ENCODE results near the gene ACVRL1. TPM values are rescaled to one million over a fixed set of nuclear protein-coding genes. Genes with fewer than 3 reads are reported as not detected.
A peak's percentile ranks its signal among the peaks of the same experiment; 100 is the strongest.

Gene ACVRL1
- total and polyA plus RNA-seq, 9 of the 15 experiments (the other 6 are each of a cell fraction or from before 2014, with no cell fraction given), result 0.07 to 1.4 (median 0.30) TPM

DNA sequence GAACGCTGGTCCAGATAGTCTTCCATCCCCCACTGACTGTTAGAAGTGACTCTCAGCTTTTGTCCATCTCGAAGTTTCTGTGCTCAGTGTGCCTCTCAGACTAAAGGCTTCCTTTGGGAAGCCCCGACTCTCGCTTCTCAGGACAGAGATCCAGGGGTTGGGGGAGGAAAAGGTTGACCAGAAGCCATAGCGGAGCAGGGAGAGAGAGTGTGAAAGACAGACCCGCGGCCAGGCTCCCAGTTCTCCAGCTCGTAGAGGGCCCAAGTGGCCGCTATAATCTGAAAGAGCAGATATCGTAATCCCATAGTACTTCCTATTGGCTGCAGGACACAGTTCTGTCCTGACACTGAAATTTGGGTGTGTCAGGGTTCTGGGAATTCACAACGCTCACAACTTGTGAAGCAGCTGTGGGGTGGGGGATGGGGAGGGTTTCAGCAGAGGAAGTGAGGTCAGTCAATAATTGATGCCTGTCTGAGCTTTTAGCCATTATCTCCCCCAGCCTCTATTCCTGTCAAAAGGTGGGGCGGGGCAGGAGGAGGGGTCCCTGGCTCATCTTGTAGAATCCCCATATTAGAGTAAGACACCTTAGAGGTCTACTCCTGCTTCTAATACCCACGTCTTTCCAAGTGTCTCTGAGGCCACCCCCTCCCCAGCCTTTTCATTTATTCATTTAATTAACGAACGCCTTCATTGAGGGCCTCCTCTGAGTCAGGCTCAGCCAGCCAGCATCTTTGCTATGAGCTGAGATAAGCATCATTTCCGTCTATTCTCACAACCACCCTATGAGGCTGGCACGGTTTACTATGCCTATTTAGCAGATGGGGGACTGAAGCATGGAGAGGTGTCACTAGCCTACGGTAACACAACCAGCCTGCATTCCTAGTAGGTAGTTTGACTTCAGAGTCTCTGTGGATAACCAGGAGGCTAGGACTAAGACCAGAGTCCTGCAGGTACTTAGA, 1.6 kb upstream of the ACVRL1 start (continued):
- TF ChIP-seq, protein P1, sequence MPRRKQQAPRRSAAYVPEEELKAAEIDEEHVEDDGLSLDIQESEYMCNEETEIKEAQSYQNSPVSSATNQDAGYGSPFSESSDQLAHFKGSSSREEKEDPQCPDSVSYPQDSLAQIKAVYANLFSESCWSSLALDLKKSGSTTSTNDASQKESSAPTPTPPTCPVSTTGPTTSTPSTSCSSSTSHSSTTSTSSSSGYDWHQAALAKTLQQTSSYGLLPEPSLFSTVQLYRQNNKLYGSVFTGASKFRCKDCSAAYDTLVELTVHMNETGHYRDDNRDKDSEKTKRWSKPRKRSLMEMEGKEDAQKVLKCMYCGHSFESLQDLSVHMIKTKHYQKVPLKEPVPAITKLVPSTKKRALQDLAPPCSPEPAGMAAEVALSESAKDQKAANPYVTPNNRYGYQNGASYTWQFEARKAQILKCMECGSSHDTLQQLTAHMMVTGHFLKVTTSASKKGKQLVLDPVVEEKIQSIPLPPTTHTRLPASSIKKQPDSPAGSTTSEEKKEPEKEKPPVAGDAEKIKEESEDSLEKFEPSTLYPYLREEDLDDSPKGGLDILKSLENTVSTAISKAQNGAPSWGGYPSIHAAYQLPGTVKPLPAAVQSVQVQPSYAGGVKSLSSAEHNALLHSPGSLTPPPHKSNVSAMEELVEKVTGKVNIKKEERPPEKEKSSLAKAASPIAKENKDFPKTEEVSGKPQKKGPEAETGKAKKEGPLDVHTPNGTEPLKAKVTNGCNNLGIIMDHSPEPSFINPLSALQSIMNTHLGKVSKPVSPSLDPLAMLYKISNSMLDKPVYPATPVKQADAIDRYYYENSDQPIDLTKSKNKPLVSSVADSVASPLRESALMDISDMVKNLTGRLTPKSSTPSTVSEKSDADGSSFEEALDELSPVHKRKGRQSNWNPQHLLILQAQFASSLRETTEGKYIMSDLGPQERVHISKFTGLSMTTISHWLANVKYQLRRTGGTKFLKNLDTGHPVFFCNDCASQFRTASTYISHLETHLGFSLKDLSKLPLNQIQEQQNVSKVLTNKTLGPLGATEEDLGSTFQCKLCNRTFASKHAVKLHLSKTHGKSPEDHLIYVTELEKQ (CRISPR knock-in tag; IDR thresholded peaks at IDR 0.05), result peak; percentile 25; the same call in 1 of the 2 replicates
- TF ChIP-seq TBP (optimal IDR thresholded peaks at IDR 0.05; ENCODE audit: low read depth, low read length), result peak; percentile 79
- no peak for TF ChIP-seq FOXM1 (IDR thresholded peaks at IDR 0.05; ENCODE audit: low read depth)
- TF ChIP-seq FOXM1 (CRISPR knock-in tag; IDR thresholded peaks at IDR 0.05; ENCODE audit: low read depth), result no peak
- peak; percentile 88 for TF ChIP-seq CBFA2T3 (IDR thresholded peaks at IDR 0.05)
- TF ChIP-seq YY1 (IDR thresholded peaks at IDR 0.05; ENCODE audit: borderline replicate concordance in 1 of 3, control insufficient read depth in 1 of 3, extremely low read depth in 1 of 3, insufficient read depth in 3 of 3, insufficient read length in 1 of 3, insufficient replicate concordance in 2 of 3, low read depth in 1 of 3, low read length in 2 of 3), result peak in 1 of 3 experiments; percentile 39
- no peak for TF ChIP-seq BMI1 (IDR thresholded peaks at IDR 0.05; ENCODE audit: low read length)
- no peak for TF ChIP-seq ZSCAN29 (IDR thresholded peaks at IDR 0.05)
- 0 out of 3 replicates have a peak, but pooled peaks of 1 of the 2 experiments have one; percentile 25 for TF ChIP-seq CBX3 (IDR thresholded peaks at IDR 0.05; ENCODE audit: borderline replicate concordance in 1 of 2, low read length in 2 of 2)
- peak; percentile 94 for TF ChIP-seq EP300 (IDR thresholded peaks at IDR 0.05; ENCODE audit: low read length)
- peak; percentile 46 for TF ChIP-seq CTBP1 (IDR thresholded peaks at IDR 0.05; ENCODE audit: borderline replicate concordance)
- peak; percentile 78 for TF ChIP-seq CBFA2T2 (conservative IDR thresholded peaks at IDR 0.05)
- TF ChIP-seq ETS2 (tag; IDR thresholded peaks at IDR 0.05; ENCODE audit: borderline replicate concordance, poor library complexity, severe bottlenecking), result no peak
- TF ChIP-seq E2F3 (CRISPR knock-in tag; IDR thresholded peaks at IDR 0.05), result no peak
- TF ChIP-seq, protein P2, sequence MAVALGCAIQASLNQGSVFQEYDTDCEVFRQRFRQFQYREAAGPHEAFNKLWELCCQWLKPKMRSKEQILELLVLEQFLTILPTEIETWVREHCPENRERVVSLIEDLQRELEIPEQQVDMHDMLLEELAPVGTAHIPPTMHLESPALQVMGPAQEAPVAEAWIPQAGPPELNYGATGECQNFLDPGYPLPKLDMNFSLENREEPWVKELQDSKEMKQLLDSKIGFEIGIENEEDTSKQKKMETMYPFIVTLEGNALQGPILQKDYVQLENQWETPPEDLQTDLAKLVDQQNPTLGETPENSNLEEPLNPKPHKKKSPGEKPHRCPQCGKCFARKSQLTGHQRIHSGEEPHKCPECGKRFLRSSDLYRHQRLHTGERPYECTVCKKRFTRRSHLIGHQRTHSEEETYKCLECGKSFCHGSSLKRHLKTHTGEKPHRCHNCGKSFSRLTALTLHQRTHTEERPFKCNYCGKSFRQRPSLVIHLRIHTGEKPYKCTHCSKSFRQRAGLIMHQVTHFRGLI (CRISPR knock-in tag; IDR thresholded peaks at IDR 0.05), result no peak
- no peak for TF ChIP-seq ZNF668 (CRISPR knock-in tag; IDR thresholded peaks at IDR 0.05)
- TF ChIP-seq MAFF (IDR thresholded peaks at IDR 0.05; ENCODE audit: low read length), result peak; percentile 37; the same call in 1 of the 2 replicates
